Fibroblast of skin of right quadriceps (primary cell): ENCODE results near the gene WDR91.

Source experiments
- DNase-seq: peaks from one replicate; pipeline ENCODE4 v3.0.0-alpha.2; 2013

WDR91 gene

GRCh38 chr7:135158874-135159273 is 52.5 kb downstream of the WDR91 start:
- DNase-seq: no peak

GRCh38 chr7:135158141-135158655 is 53.1 kb downstream of the WDR91 start:
- DNase-seq: no peak

- no peak for DNase-seq
Measured at GRCh38 chr7:135156290-135156689, 55.0 kb downstream of the WDR91 start.

- no peak for DNase-seq
Measured at GRCh38 chr7:135154734-135155133, 56.6 kb downstream of the WDR91 start.

- DNase-seq: no peak
Measured at GRCh38 chr7:135152442-135152841, 58.9 kb downstream of the WDR91 start.

GRCh38 chr7:135151533-135151932 is 59.8 kb downstream of the WDR91 start:
- no peak for DNase-seq

- no peak for DNase-seq
Measured at GRCh38 chr7:135151132-135151531, 60.2 kb downstream of the WDR91 start.

GRCh38 chr7:135150072-135150782 is 61.1 kb downstream of the WDR91 start:
- no peak for DNase-seq

- DNase-seq: no peak
Measured at GRCh38 chr7:135147899-135148721, 63.2 kb downstream of the WDR91 start, which contains the start of gene TMEM140. Gene TMEM140 (plus strand): TSS chr7:135148072. CDS start chr7:135164442, 16,370 bp downstream.

- DNase-seq: no peak
Measured at GRCh38 chr7:135147341-135147898, 63.9 kb downstream of the WDR91 start.

- DNase-seq: no peak
Measured at GRCh38 chr7:135143885-135144668, 67.2 kb downstream of the WDR91 start.
